T-helper 2 cell treated with Interferon-gamma antibody and Interleukin-4, amounts not matched to agents 100 ng/mL and 5 ng/mL, for 36 hours (primary cell): Measurements from ENCODE around the gene UFD1. TPM values are rescaled to one million over a fixed set of nuclear protein-coding genes. Genes with fewer than 3 reads are reported as not detected.

Experiments used
- intact Hi-C: fragments of 100-400 bp; cut with micrococcal nuclease; formaldehyde crosslinking; loops from one replicate; pipeline ENCODE4 v1.15.1; 2023
- total RNA-seq: library from RNA; stranded (reverse); gene quantifications from 2 replicates; pipeline ENCODE4 v1.2.3, GENCODE V29; 2022

UFD1 gene
- total RNA-seq, 1 donor from 2014 or later = 108 TPM

DNA sequence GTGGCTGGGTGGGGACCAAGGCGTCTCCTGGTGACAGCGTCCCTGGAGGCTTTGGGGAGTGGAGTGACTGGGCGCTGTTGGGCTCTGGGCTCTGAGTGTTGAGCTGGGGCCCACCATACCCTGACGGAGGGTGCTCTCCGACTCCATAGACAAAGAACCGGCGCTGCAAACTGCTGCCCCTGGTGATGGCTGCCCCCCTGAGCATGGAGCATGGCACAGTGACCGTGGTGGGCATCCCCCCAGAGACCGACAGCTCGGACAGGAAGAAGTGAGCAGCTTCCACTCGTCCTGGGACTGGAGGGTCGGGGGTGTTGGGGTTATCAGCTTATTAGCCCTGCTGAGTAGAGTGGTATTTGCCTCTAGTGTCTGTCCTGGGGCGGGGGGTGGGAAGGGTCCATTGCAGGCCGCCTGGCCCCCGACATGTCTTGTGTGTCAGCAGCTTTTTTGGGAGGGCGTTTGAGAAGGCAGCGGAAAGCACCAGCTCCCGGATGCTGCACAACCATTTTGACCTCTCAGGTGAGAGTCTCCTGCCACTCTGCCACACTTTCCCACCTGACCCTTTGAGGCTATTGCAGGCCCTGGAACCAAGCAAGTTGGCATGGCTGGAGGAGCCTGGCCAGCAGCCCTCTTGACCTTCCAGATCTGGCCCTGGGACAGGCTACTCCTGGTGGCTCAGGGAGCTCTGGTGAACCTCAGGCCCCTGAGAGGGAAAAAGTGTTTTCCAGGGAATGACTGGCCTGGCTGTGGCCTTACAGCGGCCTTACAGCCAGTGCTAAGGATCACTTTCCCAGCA is 37.6 kb upstream of the UFD1 start:
- intact Hi-C loops = no loop called here

DNA sequence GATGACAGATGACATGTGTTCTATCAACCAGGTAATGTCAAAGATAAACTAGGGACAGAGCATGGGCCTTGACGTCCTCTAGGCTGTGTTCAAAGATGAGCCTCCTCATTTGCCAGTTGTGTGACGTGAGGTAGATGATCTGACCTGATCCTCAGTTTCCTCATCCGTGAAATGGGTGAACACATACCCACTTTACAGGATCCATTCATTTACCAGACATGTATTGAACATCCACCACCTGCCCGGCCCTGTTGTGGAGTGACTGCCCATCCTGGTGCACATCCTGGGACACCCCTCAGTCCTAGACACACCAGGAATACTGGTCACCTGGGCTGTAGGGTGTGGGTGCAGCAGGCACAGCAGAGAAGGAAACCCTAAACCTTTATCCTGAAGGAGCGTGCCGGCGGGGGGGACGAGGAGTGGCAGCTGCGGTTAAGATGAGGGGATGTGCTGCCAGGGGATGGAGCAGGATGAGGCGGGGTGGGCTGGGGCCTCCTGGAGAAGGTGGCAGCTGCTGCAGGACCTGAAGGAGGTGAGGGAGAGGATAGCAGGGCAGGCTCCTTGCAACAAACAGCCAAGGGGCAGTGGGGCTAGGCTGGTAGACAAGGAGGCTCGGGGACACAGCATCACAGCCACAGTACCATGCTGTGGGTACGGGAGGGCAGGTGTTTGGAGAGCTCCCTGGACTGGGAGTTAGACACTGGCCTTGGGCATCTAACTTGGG is 36.8 kb upstream of the UFD1 start:
- intact Hi-C loops = no loop called here

DNA sequence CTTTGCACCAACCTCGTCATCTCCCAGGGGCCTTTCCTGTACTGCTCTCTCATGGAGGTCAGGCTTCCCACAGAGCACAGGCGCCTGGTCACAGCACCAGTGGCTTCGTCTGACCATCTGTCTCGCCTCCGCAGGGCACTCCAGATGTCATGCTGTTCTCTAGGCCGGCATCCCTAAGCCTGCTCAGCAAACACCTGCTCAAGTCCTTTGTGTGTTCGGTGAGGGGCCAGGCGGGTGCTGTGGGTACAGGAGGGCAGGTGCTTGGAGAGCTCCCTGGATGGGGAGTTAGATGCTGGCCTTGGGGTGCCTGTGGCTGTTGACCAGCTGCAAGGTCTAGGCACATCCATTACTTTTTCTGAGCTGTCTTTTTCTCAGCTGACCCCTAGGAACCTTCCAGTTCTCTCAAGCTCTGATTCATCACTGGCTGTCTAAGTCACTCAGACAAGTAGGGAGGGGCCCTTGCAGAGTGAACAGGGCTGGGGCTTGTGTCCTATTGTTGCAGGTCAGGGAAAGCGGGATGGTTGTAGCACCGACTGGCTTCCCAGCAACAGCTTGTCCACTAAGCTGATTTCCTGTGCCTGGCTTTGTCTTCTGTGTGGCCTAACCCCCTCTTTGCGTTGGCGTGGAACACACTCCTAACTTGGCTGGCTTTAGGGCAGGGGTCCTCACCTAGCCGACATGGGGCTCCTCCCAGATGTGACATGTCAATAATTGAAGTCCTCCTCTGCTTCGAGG is 36.0 kb upstream of the UFD1 start:
- intact Hi-C loops = no loop called here

DNA sequence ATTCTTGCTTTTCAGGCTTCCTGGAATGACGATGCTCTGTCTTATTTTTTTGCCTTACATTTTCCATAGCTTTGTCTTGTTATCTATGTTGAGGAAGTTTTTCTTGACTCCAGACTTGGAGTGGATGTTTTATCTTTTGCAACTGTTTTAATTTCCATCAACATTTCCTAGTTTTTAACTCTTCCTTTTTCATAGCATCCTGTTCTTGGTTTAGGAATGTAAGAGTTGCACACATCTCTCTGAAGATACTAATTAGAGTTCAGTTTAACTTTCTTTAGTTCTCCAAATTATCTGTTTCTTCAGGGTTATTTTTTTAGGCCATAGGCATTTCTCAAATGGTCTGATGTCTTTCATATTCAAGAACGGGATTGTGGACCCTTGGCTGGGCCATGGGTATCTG is 34.8 kb upstream of the UFD1 start:
- intact Hi-C loops = no loop called here

DNA sequence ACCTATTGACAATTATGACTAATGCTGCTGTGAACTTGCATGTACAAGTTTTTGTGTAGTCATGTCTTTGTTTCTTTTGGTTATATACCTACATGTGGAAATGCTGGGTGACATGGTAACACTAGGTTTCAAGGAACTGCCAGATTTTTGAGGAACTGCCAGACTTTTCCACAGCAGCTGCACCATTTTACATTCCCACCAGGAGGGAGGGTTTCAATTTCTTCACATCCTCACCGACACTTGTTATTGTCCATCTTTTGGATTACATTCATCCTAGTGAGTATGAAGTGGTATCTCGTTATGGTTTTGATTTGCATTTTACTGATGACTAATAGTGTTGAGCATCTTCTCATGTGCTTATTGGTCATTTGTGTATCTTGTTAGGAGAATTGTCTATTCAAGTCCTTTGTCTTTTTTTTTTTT is 31.9 kb upstream of the UFD1 start:
- intact Hi-C loops = no loop called here

DNA sequence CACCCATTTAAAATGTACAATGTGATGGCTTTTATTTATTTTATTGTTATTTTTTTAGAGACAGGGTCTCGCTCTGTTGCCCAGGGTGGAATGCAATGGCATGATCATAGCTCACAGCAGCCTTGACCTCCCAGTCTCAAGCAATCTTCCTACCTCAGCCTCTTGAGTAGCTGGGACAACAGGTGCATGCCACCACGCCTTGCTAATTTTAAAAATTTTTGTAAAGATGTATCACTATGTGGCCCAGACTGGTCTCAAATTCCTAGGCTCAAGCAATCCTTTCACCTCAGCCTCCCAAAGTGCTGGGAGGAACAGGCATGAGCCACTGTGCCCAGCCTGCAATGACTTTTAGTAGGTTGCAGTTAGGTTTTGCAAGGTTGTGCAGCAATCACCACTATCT is 30.9 kb upstream of the UFD1 start:
- intact Hi-C loops = no loop called here

DNA sequence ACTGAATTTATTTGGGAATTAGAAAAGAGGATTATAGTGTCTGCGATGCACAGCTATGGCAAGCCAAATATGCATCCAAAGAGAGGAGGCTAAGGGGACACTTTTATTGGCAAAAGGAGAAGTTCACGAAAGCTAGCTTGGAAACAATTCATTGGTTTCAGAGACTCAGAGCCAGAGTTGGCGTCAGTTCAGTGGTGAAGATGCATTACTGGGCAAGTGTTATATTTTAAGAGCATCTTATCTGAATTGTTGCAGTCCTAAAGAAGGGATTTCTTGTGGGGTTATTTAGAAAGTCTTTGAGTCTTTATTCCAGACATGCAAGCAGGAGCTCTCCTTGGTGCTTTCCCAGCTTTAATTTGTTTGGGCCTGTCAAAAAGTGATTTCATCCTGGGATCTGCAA is 30.2 kb upstream of the UFD1 start:
- intact Hi-C loops = no loop called here

DNA sequence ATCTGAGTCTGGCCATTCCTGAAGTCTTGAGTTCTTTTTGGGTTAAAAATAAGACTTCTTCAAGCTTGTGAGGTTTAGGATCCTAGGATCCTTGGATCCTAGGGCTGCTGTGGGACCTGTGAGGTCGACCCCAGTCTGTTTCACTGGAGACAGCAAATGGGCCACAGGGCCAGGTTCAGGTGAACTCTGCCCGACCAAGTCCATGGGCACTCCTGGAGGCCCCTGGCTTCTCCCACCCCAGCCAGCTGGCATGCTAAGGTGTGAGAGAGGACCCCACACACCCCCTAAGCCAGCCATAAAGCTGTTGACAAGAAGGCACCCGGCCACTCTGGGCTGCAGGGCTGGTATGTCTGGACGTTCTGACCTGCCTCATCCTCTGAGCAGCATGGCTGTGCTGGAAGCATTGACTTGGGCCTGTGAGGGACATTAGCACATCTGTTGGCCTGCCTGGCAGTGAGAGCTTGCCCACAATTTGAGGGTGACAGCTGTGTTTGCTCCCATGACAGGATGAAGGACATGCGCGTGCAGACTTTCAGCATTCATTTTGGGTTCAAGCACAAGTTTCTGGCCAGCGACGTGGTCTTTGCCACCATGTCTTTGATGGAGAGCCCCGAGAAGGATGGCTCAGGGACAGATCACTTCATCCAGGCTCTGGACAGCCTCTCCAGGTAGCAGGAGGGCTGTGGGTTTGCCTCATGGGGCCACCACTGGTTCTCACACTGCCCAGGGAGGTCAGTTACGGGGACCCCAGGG is 29.2 kb upstream of the UFD1 start:
- intact Hi-C loops = no loop called here

DNA sequence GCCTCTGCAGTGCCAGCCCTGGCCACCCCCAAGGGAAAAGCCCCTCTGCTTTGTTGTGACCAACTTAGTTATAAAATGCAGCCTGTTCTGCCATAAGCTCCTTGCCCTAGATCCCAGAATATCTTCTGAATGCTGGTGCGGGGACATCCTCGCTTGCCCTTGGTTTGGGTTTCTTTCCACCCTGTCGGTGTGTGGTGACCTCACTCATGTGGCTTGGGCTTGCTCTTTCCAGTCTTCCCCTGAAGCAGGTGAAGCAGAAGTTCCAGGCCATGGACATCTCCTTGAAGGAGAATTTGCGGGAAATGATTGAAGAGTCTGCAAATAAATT is 28.5 kb upstream of the UFD1 start:
- intact Hi-C loops = no loop called here

DNA sequence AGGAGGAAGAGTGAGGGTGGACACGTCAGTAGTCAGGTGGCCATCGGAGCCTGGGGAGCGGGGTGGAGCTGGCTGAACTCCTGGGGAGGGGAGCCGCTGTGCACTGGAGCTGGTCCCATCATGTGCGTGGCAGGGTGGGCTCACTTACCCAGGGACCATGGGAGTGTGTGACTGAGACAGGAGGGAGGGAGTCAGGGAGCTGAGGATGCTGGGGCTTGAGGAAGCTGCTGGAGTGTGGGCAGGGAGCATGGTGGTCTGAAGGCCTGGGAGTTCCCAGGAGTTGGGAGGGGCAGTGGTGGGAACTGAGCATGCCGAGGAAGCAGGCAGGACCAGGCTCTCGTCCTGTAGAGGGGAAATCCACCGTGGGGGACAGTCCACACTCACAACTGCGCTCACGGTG is 27.2 kb upstream of the UFD1 start:
- intact Hi-C loops = no loop called here

DNA sequence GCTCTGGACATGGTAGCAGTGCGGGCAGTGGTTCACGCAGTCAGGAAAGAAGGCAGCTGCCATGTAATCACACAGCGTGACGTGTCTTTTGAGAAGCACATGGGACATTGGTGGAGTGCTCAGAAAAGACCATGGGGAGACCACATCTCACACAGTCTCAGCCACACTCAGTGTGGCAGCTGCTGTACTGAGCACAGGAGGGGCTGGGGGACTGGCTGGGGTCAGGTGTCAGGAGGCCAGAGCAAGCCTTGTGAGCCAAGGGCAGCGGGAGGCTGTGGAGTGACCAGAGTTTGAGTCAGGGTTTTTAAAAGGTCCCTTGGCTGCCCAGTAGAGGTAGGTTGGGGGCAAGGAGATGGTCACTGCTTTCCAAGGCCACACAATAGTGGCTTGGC is 26.7 kb upstream of the UFD1 start:
- intact Hi-C loops = no loop called here

DNA sequence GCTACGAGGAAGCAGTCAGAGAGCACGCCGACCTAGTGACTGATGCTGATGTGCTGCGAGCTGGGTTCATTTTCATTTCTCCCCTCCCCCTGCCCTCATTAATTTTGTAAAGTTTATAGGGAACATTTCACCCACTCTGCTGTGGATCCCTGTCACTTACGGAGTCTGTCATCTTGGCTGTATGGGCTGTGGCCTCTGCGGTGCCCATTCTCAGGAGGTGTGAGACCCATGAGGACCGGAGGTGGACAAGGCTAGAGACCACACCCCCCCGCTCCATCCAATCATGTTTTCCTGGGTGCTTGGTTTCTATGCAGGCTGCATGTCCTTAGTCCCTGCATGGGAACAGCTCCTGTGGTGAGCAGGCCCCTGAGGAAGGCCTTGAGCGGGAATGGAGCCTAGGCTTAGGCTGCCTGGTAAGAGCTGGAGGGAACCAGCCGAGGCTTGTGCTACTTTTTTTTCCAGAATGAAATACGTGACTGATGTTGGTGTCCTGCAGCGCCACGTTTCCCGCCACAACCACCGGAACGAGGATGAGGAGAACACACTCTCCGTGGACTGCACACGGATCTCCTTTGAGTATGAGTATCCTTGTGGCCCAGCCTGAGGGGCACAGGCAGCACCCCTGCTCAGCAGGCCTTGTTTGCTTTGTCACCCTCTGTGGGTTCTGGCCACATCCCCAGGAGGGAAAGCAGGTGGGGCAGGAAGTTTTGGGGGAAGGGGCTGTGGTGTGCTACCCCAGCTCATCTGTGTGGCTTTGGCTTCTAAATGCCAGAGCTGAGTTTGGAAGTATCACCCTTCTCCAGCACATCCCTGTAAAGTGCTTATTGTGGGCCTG is 26.1 kb upstream of the UFD1 start:
- intact Hi-C loops = no loop called here

DNA sequence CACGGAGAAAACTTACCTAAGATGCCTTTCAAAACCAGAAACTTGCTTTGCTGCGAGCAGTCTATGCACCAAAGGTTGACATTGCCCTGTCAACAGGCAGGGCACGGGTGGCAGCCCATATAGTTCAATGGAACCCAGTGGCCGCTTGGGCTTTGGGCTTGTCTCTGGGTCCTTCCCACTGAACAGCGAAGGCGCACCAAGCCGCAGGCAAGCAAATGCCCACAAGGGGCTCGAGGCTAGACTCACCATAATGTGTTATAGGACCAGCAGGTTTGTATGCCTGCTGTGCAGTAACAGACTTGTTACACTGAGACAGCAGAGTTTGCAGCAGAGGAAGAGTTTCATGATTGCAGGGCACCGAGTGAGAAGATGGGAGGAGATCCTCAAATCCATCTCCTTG is 24.9 kb upstream of the UFD1 start:
- intact Hi-C loops = no loop called here

DNA sequence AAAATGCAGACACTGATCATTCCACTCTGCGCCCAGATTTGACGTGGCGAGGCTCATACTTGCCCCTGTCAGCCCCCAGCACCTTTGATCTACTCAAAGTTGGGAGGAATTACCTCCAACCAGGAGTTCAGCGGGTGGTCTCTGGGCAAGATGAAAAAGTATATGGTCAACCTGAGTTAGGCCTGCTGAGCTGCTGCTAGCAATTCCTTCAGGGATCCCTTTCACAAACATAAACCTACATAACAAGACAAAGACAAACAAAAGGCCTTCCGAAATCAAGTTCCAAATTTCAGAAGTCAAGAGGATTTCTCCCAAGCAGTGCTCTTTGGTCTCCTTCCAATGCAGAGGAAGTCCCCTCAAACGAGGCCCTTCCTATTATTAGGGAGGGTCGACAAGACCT is 24.4 kb upstream of the UFD1 start:
- intact Hi-C loops = no loop called here

DNA sequence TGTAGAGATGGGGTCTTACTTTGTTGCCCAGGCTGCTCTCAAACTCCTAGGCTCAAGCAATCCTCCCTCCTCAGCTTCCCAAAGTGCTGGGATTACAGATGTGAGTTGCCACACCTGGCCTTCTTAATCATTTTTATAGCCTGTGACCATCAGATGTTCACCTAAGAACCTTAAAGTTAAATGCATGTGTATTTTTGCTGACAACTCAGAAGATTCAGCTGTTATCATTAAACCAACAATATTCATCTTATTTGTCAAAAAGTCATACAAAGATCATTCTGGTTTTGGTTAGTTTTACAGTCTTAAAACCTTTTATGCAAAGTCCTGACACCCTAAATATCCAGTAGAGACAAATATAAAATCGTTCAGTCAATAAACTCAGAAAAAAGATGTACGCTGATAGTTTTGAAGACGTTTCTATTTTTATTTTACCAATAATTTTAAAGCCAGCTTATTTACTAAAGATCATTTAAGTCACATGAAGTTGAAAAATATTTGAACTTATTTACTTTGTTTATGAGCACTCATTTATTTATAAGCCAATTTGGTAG is 23.0 kb upstream of the UFD1 start:
- intact Hi-C loops = no loop called here

DNA sequence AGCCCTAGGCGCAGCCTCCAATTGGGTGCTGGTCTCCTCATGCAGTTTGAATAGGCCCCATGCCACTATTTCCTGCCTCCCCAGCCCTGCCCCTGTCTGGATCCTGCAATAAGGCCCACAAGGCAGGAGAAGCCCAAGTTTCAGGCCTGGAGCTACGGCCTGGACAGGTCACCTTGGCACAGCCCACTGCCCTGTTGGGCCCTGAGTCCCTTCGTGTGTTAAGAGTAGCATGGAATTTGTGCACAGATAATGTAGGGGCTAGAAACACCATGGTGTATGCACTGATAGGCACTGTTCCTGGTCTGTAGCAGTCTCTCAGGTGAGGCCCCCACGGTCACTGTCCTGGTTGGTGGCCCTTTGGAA is 20.9 kb upstream of the UFD1 start:
- intact Hi-C loops = no loop called here

DNA sequence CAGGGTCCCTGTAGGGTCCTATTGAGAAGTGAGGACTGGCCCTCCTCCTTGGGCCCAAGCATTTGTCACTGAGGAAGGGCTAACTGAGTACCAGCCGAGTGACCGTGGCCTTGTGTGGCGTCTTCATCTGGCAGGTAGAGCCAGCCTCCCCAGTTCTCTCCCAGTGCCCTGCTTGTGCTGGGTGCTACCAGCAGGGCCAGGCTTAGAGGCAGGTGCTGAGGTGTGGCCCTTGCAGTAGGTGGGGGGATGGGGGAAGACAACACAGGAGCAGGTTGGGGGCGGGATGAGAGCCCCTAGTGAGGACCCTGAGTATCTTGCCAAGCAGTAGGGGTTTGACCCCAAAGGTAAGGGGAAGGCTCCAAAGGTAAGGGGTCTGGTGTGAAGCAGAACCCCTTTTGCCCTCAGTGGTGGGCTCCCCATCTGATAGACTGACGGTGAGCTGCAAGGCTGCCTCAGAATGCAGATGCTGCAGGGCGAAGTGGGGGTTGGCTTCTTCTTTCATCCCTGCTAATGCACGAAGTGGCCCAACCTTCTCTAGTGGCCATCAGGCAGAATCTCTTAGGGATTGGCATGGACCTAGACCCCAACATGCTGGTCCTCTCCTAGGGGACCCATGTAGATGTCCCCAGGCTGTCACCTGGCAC is 20.4 kb upstream of the UFD1 start:
- intact Hi-C loops = no loop called here

DNA sequence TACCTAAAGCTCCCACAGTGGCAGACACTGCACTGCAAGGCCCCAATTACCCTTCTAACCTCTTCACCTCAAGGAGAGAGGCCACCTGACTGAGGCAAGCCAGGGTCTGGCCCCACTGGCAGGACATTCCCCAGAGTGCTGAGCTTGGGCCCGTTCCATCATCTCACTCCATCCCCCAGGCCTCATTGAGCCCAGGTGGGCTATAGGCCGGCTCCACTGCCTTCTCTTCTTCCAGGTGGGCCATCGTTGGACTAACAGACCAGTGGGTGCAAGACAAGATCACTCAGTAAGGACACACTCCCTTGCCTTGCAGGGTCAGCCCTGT is 19.8 kb upstream of the UFD1 start:
- intact Hi-C loops = no loop called here

DNA sequence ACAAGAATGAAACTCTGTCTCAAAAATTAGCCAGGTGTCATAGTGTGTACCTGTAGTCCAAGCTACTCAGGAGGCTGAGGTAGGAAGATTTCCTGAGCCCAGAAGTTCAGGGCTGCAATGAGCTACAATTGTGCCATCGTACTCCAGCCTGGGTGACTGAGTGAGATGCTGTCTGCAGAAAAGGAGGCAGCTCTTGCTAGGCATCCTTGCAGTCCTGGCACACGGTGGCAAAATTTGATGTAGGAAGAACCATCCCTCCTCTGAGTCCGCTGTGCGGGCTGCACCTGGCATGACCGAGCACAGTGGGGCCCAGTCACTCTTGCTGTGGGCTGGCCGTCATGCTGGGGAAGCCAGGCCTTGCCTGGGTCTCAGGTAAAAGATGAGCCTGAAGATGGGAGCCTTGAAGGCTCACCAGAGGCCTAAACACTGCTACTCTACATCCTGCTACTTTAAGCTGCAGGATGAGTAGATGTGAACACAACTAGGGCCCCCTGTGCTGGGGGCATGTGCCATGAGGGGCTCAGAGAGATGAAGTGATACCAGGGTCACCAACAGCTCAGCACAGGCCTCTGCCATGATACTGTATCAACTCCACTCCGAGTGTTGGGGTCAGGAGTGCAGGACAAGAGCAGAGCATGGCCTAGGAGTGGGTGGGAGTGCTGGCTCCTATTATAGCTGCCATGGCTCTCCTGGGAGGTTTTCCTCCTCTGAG is 19.3 kb upstream of the UFD1 start:
- intact Hi-C loops = no loop called here

DNA sequence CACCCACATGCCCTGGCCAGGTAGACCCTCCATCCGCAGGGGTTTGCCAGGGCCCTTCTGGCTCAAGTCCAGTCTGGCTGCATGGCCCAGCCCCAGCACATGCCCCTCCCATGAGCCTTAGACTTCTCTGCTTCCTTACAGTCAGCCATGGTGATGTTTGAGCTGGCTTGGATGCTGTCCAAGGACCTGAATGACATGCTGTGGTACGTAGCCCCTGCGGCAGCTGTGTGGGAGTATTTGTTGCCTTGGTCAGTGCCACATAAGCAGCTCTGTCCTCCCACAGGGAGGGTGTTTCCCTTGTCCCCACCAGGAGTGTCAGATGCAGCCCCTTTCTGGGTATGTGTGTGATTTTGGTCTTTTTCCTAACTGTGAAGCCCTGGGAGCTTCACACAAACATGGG is 18.3 kb upstream of the UFD1 start:
- intact Hi-C loops = no loop called here
